CD4-positive, alpha-beta memory T cell (primary cell): Measurements from ENCODE around the gene CD300LF. TPM values are rescaled to one million over a fixed set of nuclear protein-coding genes. Genes with fewer than 3 reads are reported as not detected.

Experiments
- CTCF ChIA-PET: fragments of 350-600 bp; sonication (Branson Sonifier 250); formaldehyde crosslinking; loops from one replicate; lab custom pipeline; 2021; ENCODE audit warnings: inconsistent platforms; ENCODE audit not compliant: partially characterized antibody; lab: Charles Lee
- POLR2A ChIA-PET: fragments of 350-600 bp; sonication (Branson Sonifier 250); formaldehyde crosslinking; loops from one replicate; lab custom pipeline; 2021; ENCODE audit not compliant: partially characterized antibody; lab: Charles Lee
- DNase-seq, 5 donors: peaks; one replicate each; pipeline versions ENCODE4 v3.0.0 to v3.0.0-alpha.2; 2020 to 2022; ENCODE audit warnings: mixed read lengths in 1 of 5
- H3K27ac ChIP-seq: one replicate; pipeline ENCODE4 v1.7.0; 2013; ENCODE audit warnings: low read depth, low read length
- H3K27me3 ChIP-seq: 2 replicates; pipeline ENCODE4 v1.7.0; 2013; ENCODE audit warnings: mild to moderate bottlenecking, low read length, moderate library complexity; ENCODE audit not compliant: insufficient read depth
- H3K36me3 ChIP-seq: 2 replicates; pipeline ENCODE4 v1.7.0; 2013; ENCODE audit warnings: mild to moderate bottlenecking, low read length, moderate library complexity; ENCODE audit not compliant: insufficient read depth
- H3K4me1 ChIP-seq: 2 replicates; pipeline ENCODE4 v1.7.0; 2013; ENCODE audit warnings: mild to moderate bottlenecking, low read length, moderate library complexity; ENCODE audit not compliant: insufficient read depth
- H3K4me3 ChIP-seq, 2 donors: one replicate each; pipeline ENCODE4 v1.7.0; 2013; ENCODE audit warnings: low read length in 2 of 2, mild to moderate bottlenecking in 1 of 2
- H3K9me3 ChIP-seq, 2 donors: one replicate each; pipeline ENCODE4 v1.7.0; 2013; ENCODE audit warnings: low read length in 2 of 2, control low read depth in 1 of 2; ENCODE audit not compliant: control insufficient read depth in 1 of 2
- H3K27ac Mint-ChIP-seq, 7 donors: one replicate each; pipeline ENCODE4 v1.8.0; 2020 to 2021; ENCODE audit warnings: mixed read lengths in 7 of 7, mild to moderate bottlenecking in 6 of 7, inconsistent platforms in 3 of 7, moderate library complexity in 3 of 7
- H3K27me3 Mint-ChIP-seq, 2 donors: one replicate each; pipeline ENCODE4 v1.8.0; 2020 to 2021; ENCODE audit warnings: mixed read lengths in 2 of 2
- H3K36me3 Mint-ChIP-seq, 2 donors: one replicate each; pipeline ENCODE4 v1.8.0; 2020 to 2021; ENCODE audit warnings: mixed read lengths in 2 of 2, inconsistent platforms in 1 of 2, mild to moderate bottlenecking in 1 of 2
- H3K4me1 Mint-ChIP-seq, 4 donors: one replicate each; pipeline ENCODE4 v1.8.0; 2020 to 2021; ENCODE audit warnings: mixed read lengths in 4 of 4, mild to moderate bottlenecking in 1 of 4
- H3K4me3 Mint-ChIP-seq, 8 donors: one replicate each; pipeline ENCODE4 v1.8.0; 2020 to 2021; ENCODE audit warnings: mixed read lengths in 8 of 8, mild to moderate bottlenecking in 7 of 8, moderate library complexity in 6 of 8, inconsistent platforms in 3 of 8
- H3K9me3 Mint-ChIP-seq, 8 donors: one replicate each; pipeline ENCODE4 v1.8.0; 2020 to 2021; ENCODE audit warnings: mixed read lengths in 8 of 8, mild to moderate bottlenecking in 5 of 8, inconsistent platforms in 3 of 8, moderate library complexity in 1 of 8
- intact Hi-C: fragments of 100-400 bp; cut with micrococcal nuclease; formaldehyde crosslinking; loops from one replicate; pipeline ENCODE4 v1.15.1; 2023
- polyA plus RNA-seq, 2 donors: library from polyadenylated mRNA; unstranded; fragments of 300-500 nt; fragmentation: Illumina TruSeq; gene quantifications; one replicate each; pipeline ENCODE4 v1.2.3, GENCODE V29; 2021
- total RNA-seq, 2 experiments: library from RNA; stranded (reverse); gene quantifications; one replicate each; pipeline ENCODE4 v1.2.3, GENCODE V29; 2021

The CD300LF gene
- total and polyA plus RNA-seq, 4 experiments from 2014 or later, result 0.23 TPM; not detected in 3

GRCh38 chr17:74679374-74679773, 33.3 kb downstream of the CD300LF start:
- H3K36me3 Mint-ChIP-seq, result no peaks in the 10 kb centered on the region
- peak overlapping the region in 1 of 7 donors; percentile 38 for H3K27ac Mint-ChIP-seq
- CTCF ChIA-PET, result interaction anchor here (0.7 to 5.8 kb wide), 2 partner anchors 15 to 58 kb away, joined by 4 to 36 read pairs; partner anchors contain the start of gene RAB37
- no peak overlapping the region for H3K27ac ChIP-seq
- POLR2A ChIA-PET, result interaction anchor here (0.7 kb wide), 1 partner anchor 58 kb away, joined by 3 read pairs; no protein-coding TSS in a partner anchor
- peaks cover 8 to 26% of the 10 kb centered on the region in 2 donors for H3K27me3 Mint-ChIP-seq
- no peak for DNase-seq
- intact Hi-C loops, result no loop called here
- no peaks in the 10 kb centered on the region for H3K36me3 ChIP-seq
- H3K4me3 Mint-ChIP-seq, result no peak overlapping the region
- peaks cover 17% of the 10 kb centered on the region for H3K4me1 ChIP-seq
- H3K9me3 Mint-ChIP-seq, result peaks cover 0 to 2% (median 0%) of the 10 kb centered on the region in 8 donors
- H3K27me3 ChIP-seq, result peaks cover 6% of the 10 kb centered on the region
- H3K4me3 ChIP-seq, result no peak overlapping the region
- no peaks in the 10 kb centered on the region for H3K9me3 ChIP-seq
- H3K4me1 Mint-ChIP-seq, result peaks cover 15 to 27% (median 22%) of the 10 kb centered on the region in 4 donors

- Histone ChIP-seq H3K27me3 (peaks cover 6% of the 10 kb centered on the region), H3K9me3 (no peaks in the 10 kb centered on the region), H3K4me3 (no peak overlapping the region), H3K27ac (no peak overlapping the region), H3K36me3 (no peaks in the 10 kb centered on the region), H3K4me1 (peaks cover 17% of the 10 kb centered on the region)
- no peaks in the 10 kb centered on the region for H3K36me3 Mint-ChIP-seq
- peaks cover 15 to 27% (median 22%) of the 10 kb centered on the region in 4 donors for H3K4me1 Mint-ChIP-seq
- peaks cover 10 to 24% of the 10 kb centered on the region in 2 donors for H3K27me3 Mint-ChIP-seq
- H3K4me3 Mint-ChIP-seq, result peak overlapping the region in 5 of 8 donors; percentile 11 to 67 (median 32)
- ChIA-PET CTCF (interaction anchor here (0.7 to 5.8 kb wide), 5 partner anchors 21 to 282 kb away, joined by 3 to 36 read pairs (median 5); partner anchors contain the start of gene RAB37), POLR2A (interaction anchor here (0.7 to 1.7 kb wide), 6 partner anchors 10 to 97 kb away, joined by 3 to 4 read pairs (median 4); no protein-coding TSS in a partner anchor)
- intact Hi-C loops, result no loop called here
- H3K27ac Mint-ChIP-seq, result peak overlapping the region in 6 of 7 donors; percentile 36 to 86 (median 70)
- DNase-seq, result peak in 2 of 5 donors; percentile 3 to 8
- H3K9me3 Mint-ChIP-seq, result peaks cover 0 to 2% (median 0%) of the 10 kb centered on the region in 8 donors
Measured at GRCh38 chr17:74678541-74678940, 34.2 kb downstream of the CD300LF start.

- Histone ChIP-seq H3K36me3 (no peaks in the 10 kb centered on the region), H3K4me3 (no peak overlapping the region), H3K27me3 (peaks cover 3% of the 10 kb centered on the region), H3K27ac (no peak overlapping the region), H3K4me1 (peaks cover 17% of the 10 kb centered on the region), H3K9me3 (no peaks in the 10 kb centered on the region)
- no peaks in the 10 kb centered on the region for H3K36me3 Mint-ChIP-seq
- peak in 3 of 5 donors; percentile 5 to 20 (median 8) for DNase-seq
- intact Hi-C loops, result no loop called here
- peak overlapping the region in 6 of 7 donors; percentile 36 to 86 (median 67) for H3K27ac Mint-ChIP-seq
- H3K9me3 Mint-ChIP-seq, result peaks cover 0 to 2% (median 0%) of the 10 kb centered on the region in 8 donors
- peaks cover 15 to 27% (median 22%) of the 10 kb centered on the region in 4 donors for H3K4me1 Mint-ChIP-seq
- H3K4me3 Mint-ChIP-seq, result peak overlapping the region in 6 of 8 donors; percentile 7 to 78 (median 38)
- ChIA-PET POLR2A (interaction anchor here (0.9 to 1.7 kb wide), 5 partner anchors 10 to 98 kb away, joined by 3 to 8 read pairs (median 4); no protein-coding TSS in a partner anchor), CTCF (interaction anchor here (0.6 to 5.8 kb wide), 7 partner anchors 12 to 283 kb away, joined by 3 to 36 read pairs (median 3); partner anchors contain the start of gene RAB37)
- peaks cover 9 to 24% of the 10 kb centered on the region in 2 donors for H3K27me3 Mint-ChIP-seq
Measured at GRCh38 chr17:74677558-74678466, 34.9 kb downstream of the CD300LF start.

- H3K4me1 Mint-ChIP-seq, result peaks cover 0 to 17% (median 2%) of the 10 kb centered on the region in 4 donors
- Histone ChIP-seq H3K36me3 (no peaks in the 10 kb centered on the region), H3K4me1 (no peaks in the 10 kb centered on the region), H3K27me3 (peaks cover 7% of the 10 kb centered on the region), H3K9me3 (no peaks in the 10 kb centered on the region), H3K4me3 (no peak overlapping the region), H3K27ac (no peak overlapping the region)
- H3K27me3 Mint-ChIP-seq, result peaks cover 32 to 38% of the 10 kb centered on the region in 2 donors
- H3K4me3 Mint-ChIP-seq, result no peak overlapping the region
- POLR2A ChIA-PET, result interaction anchor here (0.9 to 2.4 kb wide), 4 partner anchors 65 to 79 kb away, joined by 5 to 8 read pairs (median 6); partner anchors contain the start of gene RAB37
- peaks cover 0 to 7% (median 1%) of the 10 kb centered on the region in 8 donors for H3K9me3 Mint-ChIP-seq
- H3K27ac Mint-ChIP-seq, result peak overlapping the region in 3 of 7 donors; percentile 41 to 73 (median 62)
- H3K36me3 Mint-ChIP-seq, result no peaks in the 10 kb centered on the region
- peak; percentile 64 to 73 (median 68) for DNase-seq
- intact Hi-C loops, result loop anchor here (5.0 kb wide), 1 partner anchor 66 kb away; the partner anchor contains the start of gene RAB37
- CTCF ChIA-PET, result interaction anchor here (0.6 to 6.0 kb wide), 5 partner anchors 14 to 88 kb away, joined by 3 to 35 read pairs (median 5); partner anchors contain the start of gene RAB37
Measured at GRCh38 chr17:74671031-74671771, 41.5 kb downstream of the CD300LF start.

GRCh38 chr17:74670329-74670728, 42.4 kb downstream of the CD300LF start:
- ChIA-PET POLR2A (interaction anchor here (1.5 to 2.0 kb wide), 2 partner anchors 68 to 80 kb away, joined by 5 to 6 read pairs; no protein-coding TSS in a partner anchor), CTCF (interaction anchor here (4.8 to 6.0 kb wide), 2 partner anchors 13 to 67 kb away, joined by 35 read pairs; partner anchors contain the start of gene RAB37)
- H3K4me3 Mint-ChIP-seq, result no peak overlapping the region
- H3K27me3 Mint-ChIP-seq, result peaks cover 32 to 37% of the 10 kb centered on the region in 2 donors
- no peak for DNase-seq
- Histone ChIP-seq H3K9me3 (no peaks in the 10 kb centered on the region), H3K27ac (no peak overlapping the region), H3K4me1 (no peaks in the 10 kb centered on the region), H3K27me3 (peaks cover 7% of the 10 kb centered on the region), H3K36me3 (no peaks in the 10 kb centered on the region), H3K4me3 (no peak overlapping the region)
- peaks cover 0 to 17% (median 2%) of the 10 kb centered on the region in 4 donors for H3K4me1 Mint-ChIP-seq
- no peaks in the 10 kb centered on the region for H3K36me3 Mint-ChIP-seq
- peaks cover 0 to 7% (median 1%) of the 10 kb centered on the region in 8 donors for H3K9me3 Mint-ChIP-seq
- intact Hi-C loops, result loop anchor here (5.0 kb wide), 1 partner anchor 67 kb away; the partner anchor contains the start of gene RAB37
- no peak overlapping the region for H3K27ac Mint-ChIP-seq

GRCh38 chr17:74663561-74663960, 49.2 kb downstream of the CD300LF start:
- ChIA-PET CTCF (interaction anchor here (0.6 to 5.4 kb wide), 3 partner anchors 74 to 202 kb away, joined by 3 to 34 read pairs (median 4); partner anchors contain the start of genes NAT9 and RAB37), POLR2A (no interaction called here)
- Histone ChIP-seq H3K36me3 (no peaks in the 10 kb centered on the region), H3K4me3 (no peak overlapping the region), H3K27me3 (peaks cover under 1% of the 10 kb centered on the region), H3K9me3 (no peaks in the 10 kb centered on the region), H3K27ac (no peak overlapping the region), H3K4me1 (no peaks in the 10 kb centered on the region)
- Mint-ChIP-seq H3K9me3 (peaks cover 0 to 6% (median under 1%) of the 10 kb centered on the region in 8 donors), H3K4me3 (no peak overlapping the region), H3K27ac (no peak overlapping the region), H3K4me1 (no peaks in the 10 kb centered on the region), H3K27me3 (peaks cover 29% of the 10 kb centered on the region in 2 donors), H3K36me3 (peaks cover 0 to 5% of the 10 kb centered on the region in 2 donors)
- DNase-seq, result no peak
- intact Hi-C loops, result no loop called here
